MM.1S (cell line): ENCODE results near the gene SCUBE1.

Source experiments
- EZH2 ChIP-seq: fragments of 300-600 bp; sonication (generic); optimal IDR thresholded peaks from 2 replicates; pipeline ENCODE3; 2017; ENCODE audit warnings: low read depth, mild to moderate bottlenecking, antibody characterized with exemption, low read length, mixed read lengths
- TF ChIP-seq, protein P1 (sequence below): fragments of 300-600 bp; sonication (generic); IDR thresholded peaks from 2 replicates; pipeline ENCODE4 v1.5.1; 2016; ENCODE audit warnings: antibody characterized with exemption, low read length, mixed read lengths

DNA sequence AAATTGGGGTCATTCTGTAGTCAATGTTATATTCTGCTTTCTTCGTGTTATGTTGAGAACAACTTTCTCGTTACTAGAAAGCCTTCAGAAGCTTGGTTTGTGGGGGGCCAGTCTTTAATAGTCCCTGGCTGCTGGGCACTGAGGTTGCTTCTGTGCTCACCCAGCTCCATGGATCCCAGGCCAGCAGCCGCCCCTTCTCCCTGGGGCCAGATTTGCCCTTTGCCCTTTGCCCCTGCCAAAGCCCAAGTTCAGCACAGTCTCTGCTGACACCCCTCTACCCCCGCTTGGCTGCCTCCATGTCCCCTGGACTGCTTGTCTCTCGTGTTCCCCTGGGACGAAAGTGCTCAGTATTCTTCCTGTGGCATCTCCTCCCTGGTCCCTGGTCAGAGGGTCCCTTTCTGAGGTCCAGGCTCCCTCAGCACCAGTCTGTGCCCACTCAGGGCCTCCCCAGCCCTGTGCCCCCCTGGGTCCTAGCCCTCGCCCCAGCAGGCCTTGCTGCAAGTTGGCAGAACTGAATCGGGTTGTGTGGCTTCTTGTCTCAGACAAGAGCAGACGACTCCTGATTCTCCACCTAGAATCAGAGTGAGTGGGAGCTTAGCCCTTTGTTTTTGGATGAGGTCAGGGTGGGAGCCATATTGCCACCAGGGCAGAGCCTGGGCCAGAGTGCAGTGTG lies 185.2 kb downstream of the SCUBE1 start:
- TF ChIP-seq, protein P1, sequence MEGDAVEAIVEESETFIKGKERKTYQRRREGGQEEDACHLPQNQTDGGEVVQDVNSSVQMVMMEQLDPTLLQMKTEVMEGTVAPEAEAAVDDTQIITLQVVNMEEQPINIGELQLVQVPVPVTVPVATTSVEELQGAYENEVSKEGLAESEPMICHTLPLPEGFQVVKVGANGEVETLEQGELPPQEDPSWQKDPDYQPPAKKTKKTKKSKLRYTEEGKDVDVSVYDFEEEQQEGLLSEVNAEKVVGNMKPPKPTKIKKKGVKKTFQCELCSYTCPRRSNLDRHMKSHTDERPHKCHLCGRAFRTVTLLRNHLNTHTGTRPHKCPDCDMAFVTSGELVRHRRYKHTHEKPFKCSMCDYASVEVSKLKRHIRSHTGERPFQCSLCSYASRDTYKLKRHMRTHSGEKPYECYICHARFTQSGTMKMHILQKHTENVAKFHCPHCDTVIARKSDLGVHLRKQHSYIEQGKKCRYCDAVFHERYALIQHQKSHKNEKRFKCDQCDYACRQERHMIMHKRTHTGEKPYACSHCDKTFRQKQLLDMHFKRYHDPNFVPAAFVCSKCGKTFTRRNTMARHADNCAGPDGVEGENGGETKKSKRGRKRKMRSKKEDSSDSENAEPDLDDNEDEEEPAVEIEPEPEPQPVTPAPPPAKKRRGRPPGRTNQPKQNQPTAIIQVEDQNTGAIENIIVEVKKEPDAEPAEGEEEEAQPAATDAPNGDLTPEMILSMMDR: no peak
- no peak for TF ChIP-seq EZH2
